Uterus (tissue), 2 donors: ENCODE measurements around the gene ARMCX5.

Experiments used
- POLR2A ChIP-seq, 2 donors: fragments of 450-650 bp; IDR thresholded peaks; one replicate each; pipeline ENCODE4 v1.6.1; 2016; ENCODE audit warnings: antibody characterized with exemption in 2 of 2, mild to moderate bottlenecking in 1 of 2, moderate library complexity in 1 of 2
- TF ChIP-seq, protein P1 (sequence below), 4 experiments: fragments of 200-600 bp in 2 of 4; fragments of 450-650 bp in 2 of 4; sonication (generic) in 2 of 4; IDR thresholded peaks; one replicate each; pipeline ENCODE4 v1.5.1; 2016 to 2019; ENCODE audit warnings: antibody characterized with exemption in 4 of 4, mild to moderate bottlenecking in 2 of 4, moderate library complexity in 1 of 4

DNA sequence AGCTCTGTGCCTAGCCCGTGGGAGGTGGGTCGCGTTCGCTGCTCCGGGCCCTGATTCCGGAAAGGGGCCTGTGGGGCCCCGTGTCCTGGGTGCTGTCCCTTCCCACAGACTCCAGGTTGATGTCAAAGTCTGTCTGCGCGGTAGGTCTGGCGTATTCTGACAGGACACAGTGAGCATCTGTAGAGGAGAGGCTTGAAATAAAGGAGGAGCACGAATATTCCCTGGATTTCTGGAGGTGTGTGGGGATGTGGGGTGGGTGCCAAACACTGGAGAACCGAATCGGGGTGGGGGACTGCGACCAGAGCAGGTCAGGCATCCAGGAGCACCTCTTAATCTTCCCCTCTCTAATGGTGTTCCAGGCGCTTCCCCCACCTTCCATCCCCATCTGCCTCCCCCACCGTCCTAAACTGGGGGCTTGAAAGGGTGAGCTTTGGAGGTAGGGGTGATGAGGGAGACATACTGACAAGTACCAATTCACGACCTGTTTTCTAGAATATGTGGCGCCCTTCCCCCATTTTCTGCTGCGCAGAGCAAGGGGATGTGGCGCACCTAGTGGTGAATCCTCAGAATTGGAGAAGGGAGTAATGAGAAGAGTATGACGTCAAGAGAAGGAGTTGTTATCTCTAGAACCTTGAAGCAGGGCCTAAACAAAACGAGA is 52.8 kb downstream of the ARMCX5 start:
- TF ChIP-seq POLR2A (IDR thresholded peaks at IDR 0.05), result peak in 1 of 2 donors; percentile 9
- TF ChIP-seq, protein P1, sequence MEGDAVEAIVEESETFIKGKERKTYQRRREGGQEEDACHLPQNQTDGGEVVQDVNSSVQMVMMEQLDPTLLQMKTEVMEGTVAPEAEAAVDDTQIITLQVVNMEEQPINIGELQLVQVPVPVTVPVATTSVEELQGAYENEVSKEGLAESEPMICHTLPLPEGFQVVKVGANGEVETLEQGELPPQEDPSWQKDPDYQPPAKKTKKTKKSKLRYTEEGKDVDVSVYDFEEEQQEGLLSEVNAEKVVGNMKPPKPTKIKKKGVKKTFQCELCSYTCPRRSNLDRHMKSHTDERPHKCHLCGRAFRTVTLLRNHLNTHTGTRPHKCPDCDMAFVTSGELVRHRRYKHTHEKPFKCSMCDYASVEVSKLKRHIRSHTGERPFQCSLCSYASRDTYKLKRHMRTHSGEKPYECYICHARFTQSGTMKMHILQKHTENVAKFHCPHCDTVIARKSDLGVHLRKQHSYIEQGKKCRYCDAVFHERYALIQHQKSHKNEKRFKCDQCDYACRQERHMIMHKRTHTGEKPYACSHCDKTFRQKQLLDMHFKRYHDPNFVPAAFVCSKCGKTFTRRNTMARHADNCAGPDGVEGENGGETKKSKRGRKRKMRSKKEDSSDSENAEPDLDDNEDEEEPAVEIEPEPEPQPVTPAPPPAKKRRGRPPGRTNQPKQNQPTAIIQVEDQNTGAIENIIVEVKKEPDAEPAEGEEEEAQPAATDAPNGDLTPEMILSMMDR (IDR thresholded peaks at IDR 0.05), result peak; percentile 38 to 70 (median 57)
